ENCODE results near the gene NTRK3.

Gene NTRK3

GRCh38 chr15:87877114-87877810 is 379.3 kb downstream of the NTRK3 start:
- Histone ChIP-seq H3K79me2 (ENCODE audit: insufficient read depth, low read length) (no peaks in the 10 kb centered on the region), H3K27me3 (ENCODE audit: insufficient read depth, low read length, poor library complexity) (no peaks in the 10 kb centered on the region), H4K20me1 (ENCODE audit: insufficient read depth, low read length) (no peaks in the 10 kb centered on the region), H3K27ac (ENCODE audit: low read length) (no peak overlapping the region), H3K9me3 (ENCODE audit: insufficient read depth, low read length, severe bottlenecking) (no peaks in the 10 kb centered on the region), H3K9ac (ENCODE audit: low read depth, low read length) (no peak overlapping the region), H3K4me2 (ENCODE audit: insufficient read depth, low read length) (no peak overlapping the region), H3K4me1 (ENCODE audit: insufficient read depth, low read length) (no peaks in the 10 kb centered on the region), H3K36me3 (ENCODE audit: insufficient read depth, low read length) (no peaks in the 10 kb centered on the region), H3K4me3 (ENCODE audit: low read depth in 1 of 2, low read length in 2 of 2) (no peak overlapping the region), H2AFZ (ENCODE audit: low read depth, low read length) (no peak overlapping the region)
- TF ChIP-seq EZH2 (IDR thresholded peaks at IDR 0.05; ENCODE audit: borderline replicate concordance, low read depth, low read length, severe bottlenecking) (no peak), CTCF (IDR thresholded peaks at IDR 0.05; ENCODE audit: borderline replicate concordance, extremely low read depth, low read length, poor library complexity, severe bottlenecking) (no peak)
- DNase-seq (no peak), ATAC-seq (ENCODE audit: insufficient read depth, low read depth) (no peak)

- Histone ChIP-seq H3K27ac (ENCODE audit: low read length) (no peak overlapping the region), H3K4me1 (ENCODE audit: insufficient read depth, low read length) (no peaks in the 10 kb centered on the region), H3K4me3 (ENCODE audit: low read depth in 1 of 2, low read length in 2 of 2) (no peak overlapping the region), H2AFZ (ENCODE audit: low read depth, low read length) (no peak overlapping the region), H3K36me3 (ENCODE audit: insufficient read depth, low read length) (no peaks in the 10 kb centered on the region), H3K9me3 (ENCODE audit: insufficient read depth, low read length, severe bottlenecking) (no peaks in the 10 kb centered on the region), H3K4me2 (ENCODE audit: insufficient read depth, low read length) (no peak overlapping the region), H3K27me3 (ENCODE audit: insufficient read depth, low read length, poor library complexity) (no peaks in the 10 kb centered on the region), H3K9ac (ENCODE audit: low read depth, low read length) (no peak overlapping the region), H3K79me2 (ENCODE audit: insufficient read depth, low read length) (no peaks in the 10 kb centered on the region), H4K20me1 (ENCODE audit: insufficient read depth, low read length) (no peaks in the 10 kb centered on the region)
- no peak for ATAC-seq (ENCODE audit: insufficient read depth, low read depth)
- TF ChIP-seq CTCF (IDR thresholded peaks at IDR 0.05; ENCODE audit: borderline replicate concordance, extremely low read depth, low read length, poor library complexity, severe bottlenecking) (no peak), EZH2 (IDR thresholded peaks at IDR 0.05; ENCODE audit: borderline replicate concordance, low read depth, low read length, severe bottlenecking) (no peak)
- DNase-seq: no peak
These were observed 381.4 kb downstream of the NTRK3 start for GRCh38 chr15:87874896-87875711.

DNA sequence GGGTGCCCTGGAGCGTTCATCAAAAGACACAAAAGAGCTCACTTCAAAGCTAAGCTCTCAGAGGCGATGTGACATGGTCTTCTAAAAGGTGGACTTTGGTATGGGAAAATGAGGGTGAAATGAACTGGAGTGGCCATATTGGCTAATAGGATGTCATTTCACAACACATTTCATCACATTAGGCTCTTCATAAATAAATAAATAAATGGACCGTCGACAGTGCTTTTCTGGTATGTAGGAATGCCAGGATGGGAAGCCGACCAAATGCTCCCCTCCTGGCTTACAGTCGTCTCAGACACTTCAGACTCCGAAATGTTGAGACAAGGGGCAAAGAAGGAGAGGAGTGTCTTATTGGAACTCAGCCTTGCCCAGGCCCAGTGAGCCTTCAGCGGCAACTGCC is 383.0 kb downstream of the NTRK3 start:
- Histone ChIP-seq H3K9ac (ENCODE audit: low read depth, low read length) (no peak overlapping the region), H3K27me3 (ENCODE audit: insufficient read depth, low read length, poor library complexity) (no peaks in the 10 kb centered on the region), H3K4me2 (ENCODE audit: insufficient read depth, low read length) (no peak overlapping the region), H4K20me1 (ENCODE audit: insufficient read depth, low read length) (no peaks in the 10 kb centered on the region), H2AFZ (ENCODE audit: low read depth, low read length) (no peak overlapping the region), H3K27ac (ENCODE audit: low read length) (no peak overlapping the region), H3K36me3 (ENCODE audit: insufficient read depth, low read length) (no peaks in the 10 kb centered on the region), H3K79me2 (ENCODE audit: insufficient read depth, low read length) (no peaks in the 10 kb centered on the region), H3K9me3 (ENCODE audit: insufficient read depth, low read length, severe bottlenecking) (no peaks in the 10 kb centered on the region), H3K4me1 (ENCODE audit: insufficient read depth, low read length) (no peaks in the 10 kb centered on the region), H3K4me3 (ENCODE audit: low read depth in 1 of 2, low read length in 2 of 2) (no peak overlapping the region)
- no peak for ATAC-seq (ENCODE audit: insufficient read depth, low read depth)
- TF ChIP-seq CTCF (IDR thresholded peaks at IDR 0.05; ENCODE audit: borderline replicate concordance, extremely low read depth, low read length, poor library complexity, severe bottlenecking): no peak
- no peak for TF ChIP-seq EZH2 (IDR thresholded peaks at IDR 0.05; ENCODE audit: borderline replicate concordance, low read depth, low read length, severe bottlenecking)
- DNase-seq: no peak
